GM23248 (cell line): ENCODE data around the gene NHEJ1.

Source experiments
- EZH2 ChIP-seq: fragments of 200-600 bp; sonication (generic); IDR thresholded peaks from 2 replicates; pipeline ENCODE4 v1.6.1; 2018; ENCODE audit warnings: antibody characterized with exemption, mild to moderate bottlenecking; ENCODE audit not compliant: insufficient read depth, poor library complexity, severe bottlenecking
- EZH2phosphoT487 ChIP-seq: fragments of 200-600 bp; sonication (generic); IDR thresholded peaks from 2 replicates; pipeline ENCODE4 v1.6.1; 2018; ENCODE audit warnings: antibody characterized with exemption, moderate library complexity, mild to moderate bottlenecking, low read depth; ENCODE audit not compliant: insufficient read depth

GRCh38 chr2:219065484-219065883 is 95.1 kb downstream of the NHEJ1 start:
- TF ChIP-seq EZH2, result no peak
- no peak for TF ChIP-seq EZH2phosphoT487
